Calu3 (cell line): Measurements from ENCODE around the gene PTPN1. TPM values are rescaled to one million over a fixed set of nuclear protein-coding genes. Genes with fewer than 3 reads are reported as not detected.

Experiments
- BruUV-seq: library from RNA; stranded (reverse); fragments of 400-500 nt; replicated peaks from 2 replicates; lab custom pipeline; 2021; lab: Mats Ljungman, UMichigan
- CTCF ChIA-PET: fragments of 300-600 bp; sonication (Branson Sonifier 250); formaldehyde crosslinking; loops from one replicate; lab custom pipeline; 2022; ENCODE audit warnings: antibody characterized with exemption; lab: Charles Lee
- DNase-seq: peaks from one replicate; pipeline ENCODE4 v3.0.0; 2022
- H3K27ac Mint-ChIP-seq: one replicate; pipeline ENCODE4 v1.8.0; 2022; ENCODE audit warnings: mixed read lengths; ENCODE audit not compliant: unreplicated experiment
- H3K27me3 Mint-ChIP-seq: one replicate; pipeline ENCODE4 v1.8.0; 2022; ENCODE audit warnings: mixed read lengths; ENCODE audit not compliant: unreplicated experiment
- H3K36me3 Mint-ChIP-seq: one replicate; pipeline ENCODE4 v1.8.0; 2022; ENCODE audit warnings: mild to moderate bottlenecking, moderate library complexity, mixed read lengths; ENCODE audit not compliant: insufficient read depth, unreplicated experiment
- H3K4me1 Mint-ChIP-seq: one replicate; pipeline ENCODE4 v1.8.0; 2022; ENCODE audit warnings: mild to moderate bottlenecking, low read depth, mixed read lengths; ENCODE audit not compliant: unreplicated experiment
- H3K4me3 Mint-ChIP-seq: one replicate; pipeline ENCODE4 v1.8.0; 2022; ENCODE audit warnings: mild to moderate bottlenecking, low read depth, moderate library complexity, mixed read lengths; ENCODE audit not compliant: unreplicated experiment
- H3K9me3 Mint-ChIP-seq: one replicate; pipeline ENCODE4 v1.8.0; 2022; ENCODE audit warnings: low read depth, mixed read lengths; ENCODE audit not compliant: unreplicated experiment
- CTCF ChIP-seq: fragments of 200-600 bp; IDR thresholded peaks from one replicate; pipeline ENCODE4 v1.8.0; 2022; ENCODE audit warnings: antibody characterized with exemption; ENCODE audit not compliant: unreplicated experiment
- intact Hi-C: fragments of 100-400 bp; cut with micrococcal nuclease; formaldehyde crosslinking; loops from one replicate; pipeline ENCODE4 v1.10.0; 2022; ENCODE audit not compliant: unreplicated experiment
- total RNA-seq: library from RNA; stranded (reverse); gene quantifications from 2 replicates; pipeline ENCODE4 v1.2.3, GENCODE V29; 2022

Gene PTPN1
- total RNA-seq, 1 experiment from 2014 or later = 58.5 TPM

- no peak for TF ChIP-seq CTCF
- H3K36me3 Mint-ChIP-seq = no peaks in the 10 kb centered on the region
- H3K27me3 Mint-ChIP-seq = no peaks in the 10 kb centered on the region
- H3K27ac Mint-ChIP-seq = no peak overlapping the region
- H3K9me3 Mint-ChIP-seq = no peaks in the 10 kb centered on the region
- no TSS peak for BruUV-seq
- H3K4me1 Mint-ChIP-seq = peaks cover 54% of the 10 kb centered on the region
- no peak for DNase-seq
- CTCF ChIA-PET = no interaction called here
- intact Hi-C loops = no loop called here
- H3K4me3 Mint-ChIP-seq = no peak overlapping the region
Observed at GRCh38 chr20:50517817-50518154, 7.6 kb downstream of the PTPN1 start.

GRCh38 chr20:50518270-50518721, 8.1 kb downstream of the PTPN1 start:
- Mint-ChIP-seq H3K4me3 (no peak overlapping the region), H3K36me3 (no peaks in the 10 kb centered on the region), H3K27me3 (no peaks in the 10 kb centered on the region), H3K4me1 (peaks cover 54% of the 10 kb centered on the region), H3K27ac (no peak overlapping the region), H3K9me3 (no peaks in the 10 kb centered on the region)
- CTCF ChIA-PET = interaction anchor here (0.6 kb wide), 1 partner anchor 438 kb away, joined by 3 read pairs; no protein-coding TSS in a partner anchor
- no peak for TF ChIP-seq CTCF
- intact Hi-C loops = no loop called here
- BruUV-seq = no TSS peak
- no peak for DNase-seq

GRCh38 chr20:50519036-50519762, 9.0 kb downstream of the PTPN1 start:
- no peak for TF ChIP-seq CTCF
- H3K9me3 Mint-ChIP-seq = no peaks in the 10 kb centered on the region
- H3K27me3 Mint-ChIP-seq = no peaks in the 10 kb centered on the region
- H3K4me3 Mint-ChIP-seq = no peak overlapping the region
- CTCF ChIA-PET = no interaction called here
- no TSS peak for BruUV-seq
- no peak overlapping the region for H3K27ac Mint-ChIP-seq
- intact Hi-C loops = no loop called here
- DNase-seq = no peak
- H3K36me3 Mint-ChIP-seq = no peaks in the 10 kb centered on the region
- H3K4me1 Mint-ChIP-seq = peaks cover 54% of the 10 kb centered on the region

- H3K9me3 Mint-ChIP-seq = no peaks in the 10 kb centered on the region
- intact Hi-C loops = no loop called here
- no peak overlapping the region for H3K4me3 Mint-ChIP-seq
- BruUV-seq = no TSS peak
- H3K27ac Mint-ChIP-seq = no peak overlapping the region
- no peaks in the 10 kb centered on the region for H3K27me3 Mint-ChIP-seq
- CTCF ChIA-PET = interaction anchor here (0.7 to 1.1 kb wide), 3 partner anchors 9 to 541 kb away, joined by 3 to 6 read pairs (median 3); no protein-coding TSS in a partner anchor
- TF ChIP-seq CTCF = no peak
- no peaks in the 10 kb centered on the region for H3K36me3 Mint-ChIP-seq
- no peak for DNase-seq
- peaks cover 44% of the 10 kb centered on the region for H3K4me1 Mint-ChIP-seq
Observed at GRCh38 chr20:50520222-50520880, 10.2 kb downstream of the PTPN1 start.
